T-helper 2 cell treated with Interferon-gamma antibody and Interleukin-4, amounts not matched to agents 100 ng/mL and 5 ng/mL, for 36 hours (primary cell): ENCODE data around the gene TBKBP1. TPM values are rescaled to one million over a fixed set of nuclear protein-coding genes. Genes with fewer than 3 reads are reported as not detected.
"Not testable (repeated sequence)": the region's sequence is repeated elsewhere in the genome, so short reads cannot be mapped to it uniquely, and the experiment has no call there.

Experiments used
- intact Hi-C: fragments of 100-400 bp; cut with micrococcal nuclease; formaldehyde crosslinking; loops from one replicate; pipeline ENCODE4 v1.15.1; 2023
- total RNA-seq: library from RNA; stranded (reverse); gene quantifications from 2 replicates; pipeline ENCODE4 v1.2.3, GENCODE V29; 2022

Gene TBKBP1
- total RNA-seq, 1 donor from 2014 or later = 1.2 TPM

GRCh38 chr17:47729476-47729875 is 35.5 kb downstream of the TBKBP1 start:
- intact Hi-C loops = no loop called here

- intact Hi-C loops = loop anchor here (5.0 kb wide), 3 partner anchors 33 to 167 kb away; partner anchors contain the start of gene SP2
Measured at GRCh38 chr17:47730681-47731080, 36.7 kb downstream of the TBKBP1 start.

- intact Hi-C loops = loop anchor here (5.0 kb wide), 3 partner anchors 34 to 166 kb away; partner anchors contain the start of gene SP2
Measured at GRCh38 chr17:47731396-47731795, 37.4 kb downstream of the TBKBP1 start.

- intact Hi-C loops = loop anchor here (1.0 to 5.0 kb wide), 5 partner anchors 11 to 165 kb away; partner anchors contain the start of gene SP2
Measured at GRCh38 chr17:47732399-47733046, 38.6 kb downstream of the TBKBP1 start.

GRCh38 chr17:47733047-47733673 is 39.2 kb downstream of the TBKBP1 start, which contains the start of gene TBX21:
Gene TBX21 (plus strand): TSS chr17:47733236. CDS start chr17:47733455, 219 bp downstream.
- intact Hi-C loops = loop anchor here (1.0 to 5.0 kb wide), 5 partner anchors 12 to 164 kb away; partner anchors contain the start of gene SP2

- intact Hi-C loops = loop anchor here (1.0 to 5.0 kb wide), 5 partner anchors 13 to 163 kb away; partner anchors contain the start of gene SP2
Measured at GRCh38 chr17:47733674-47734410, 39.9 kb downstream of the TBKBP1 start.

- intact Hi-C loops = no loop called here
Measured at GRCh38 chr17:47735139-47735464, 41.1 kb downstream of the TBKBP1 start.

GRCh38 chr17:47735536-47736011 is 41.6 kb downstream of the TBKBP1 start:
- intact Hi-C loops = no loop called here

- intact Hi-C loops = no loop called here
Measured at GRCh38 chr17:47736501-47737495, 42.8 kb downstream of the TBKBP1 start.

- intact Hi-C loops = no loop called here
Measured at GRCh38 chr17:47738178-47738577, 44.2 kb downstream of the TBKBP1 start.

- intact Hi-C loops = no loop called here
Measured at GRCh38 chr17:47739150-47739549, 45.2 kb downstream of the TBKBP1 start.

- intact Hi-C loops = not testable (repeated sequence)
Measured at GRCh38 chr17:47739945-47740344, 46.0 kb downstream of the TBKBP1 start.

GRCh38 chr17:47741109-47741792 is 47.3 kb downstream of the TBKBP1 start:
- intact Hi-C loops = no loop called here

- intact Hi-C loops = loop anchor here (1.0 kb wide), 1 partner anchor 43 kb away; no protein-coding TSS in a partner anchor
Measured at GRCh38 chr17:47741793-47742145, 47.8 kb downstream of the TBKBP1 start.

- intact Hi-C loops = loop anchor here (1.0 kb wide), 1 partner anchor 44 kb away; no protein-coding TSS in a partner anchor
Measured at GRCh38 chr17:47742319-47743181, 48.6 kb downstream of the TBKBP1 start.

GRCh38 chr17:47744168-47745036 is 50.4 kb downstream of the TBKBP1 start:
- intact Hi-C loops = no loop called here

GRCh38 chr17:47745037-47745380 is 51.0 kb downstream of the TBKBP1 start:
- intact Hi-C loops = no loop called here

- intact Hi-C loops = no loop called here
Measured at GRCh38 chr17:47751471-47751870, 57.5 kb downstream of the TBKBP1 start.
